Liver (tissue), 9 donors: ENCODE data around the gene MED28. TPM values are rescaled to one million over a fixed set of nuclear protein-coding genes. Genes with fewer than 3 reads are reported as not detected.

ENCODE experiments used
- DNase-seq: peaks from one replicate; pipeline ENCODE4 v3.0.0-alpha.2; 2017; ENCODE audit warnings: low spot score
- H3K27ac ChIP-seq, 2 donors: one replicate each; pipeline ENCODE4 v1.7.0; 2013; ENCODE audit warnings: inconsistent platforms in 2 of 2, low read length in 2 of 2, control low read depth in 1 of 2, low read depth in 1 of 2, mild to moderate bottlenecking in 1 of 2
- H3K27me3 ChIP-seq, 4 donors: one replicate each; pipeline versions ENCODE4 v1.6.1 to v1.7.0; 2013; ENCODE audit warnings: low read length in 3 of 4, inconsistent platforms in 1 of 4, mild to moderate bottlenecking in 1 of 4, moderate library complexity in 1 of 4; ENCODE audit not compliant: control insufficient read depth in 4 of 4, insufficient read depth in 4 of 4
- H3K36me3 ChIP-seq, 4 donors: one replicate each; pipeline versions ENCODE4 v1.6.1 to v1.7.0; 2013; ENCODE audit warnings: low read length in 3 of 4, mild to moderate bottlenecking in 3 of 4, low read depth in 1 of 4, moderate library complexity in 1 of 4; ENCODE audit not compliant: control insufficient read depth in 4 of 4, insufficient read depth in 3 of 4
- H3K4me1 ChIP-seq, 4 donors: one replicate each; pipeline versions ENCODE4 v1.6.1 to v1.7.0; 2013; ENCODE audit warnings: low read length in 3 of 4, mild to moderate bottlenecking in 3 of 4, moderate library complexity in 1 of 4; ENCODE audit not compliant: control insufficient read depth in 4 of 4, insufficient read depth in 4 of 4
- H3K4me3 ChIP-seq, 3 donors: one replicate each; pipeline versions ENCODE4 v1.6.1 to v1.7.0; 2013; ENCODE audit warnings: low read length in 3 of 3, control low read depth in 1 of 3, low read depth in 1 of 3, mild to moderate bottlenecking in 1 of 3
- H3K9ac ChIP-seq, 2 donors: one replicate each; pipeline ENCODE4 v1.7.0; 2013; ENCODE audit warnings: low read length in 2 of 2, mild to moderate bottlenecking in 2 of 2, moderate library complexity in 2 of 2, control low read depth in 1 of 2, low read depth in 1 of 2
- H3K9me3 ChIP-seq, 4 donors: one replicate each; pipeline versions ENCODE4 v1.6.1 to v1.7.0; 2013; ENCODE audit warnings: low read length in 3 of 4; ENCODE audit not compliant: control insufficient read depth in 4 of 4
- ATF3 ChIP-seq: IDR thresholded peaks from 2 replicates; pipeline ENCODE4 v1.6.1; 2016; ENCODE audit warnings: antibody characterized with exemption
- CTCF ChIP-seq: fragments of 150-350 bp; IDR thresholded peaks from 2 replicates; pipeline ENCODE4 v1.5.1; 2017; ENCODE audit warnings: improper control_type of control experiment, low read depth, low read length; ENCODE audit not compliant: missing input control
- EGR1 ChIP-seq, 2 donors: IDR thresholded peaks; 2 replicates each; pipeline ENCODE4 v1.6.1; 2016 to 2018; ENCODE audit warnings: antibody characterized with exemption in 2 of 2, low read depth in 2 of 2
- FOXA1 ChIP-seq: IDR thresholded peaks from 2 replicates; pipeline ENCODE4 v1.6.1; 2016; ENCODE audit warnings: antibody characterized with exemption
- FOXA2 ChIP-seq: IDR thresholded peaks from 2 replicates; pipeline ENCODE4 v1.6.1; 2016; ENCODE audit warnings: antibody characterized with exemption
- GABPA ChIP-seq, 2 donors: IDR thresholded peaks in 1 of 2; conservative IDR thresholded peaks in 1 of 2; 2 replicates each; pipeline ENCODE4 v1.6.1; 2016; ENCODE audit warnings: antibody characterized with exemption in 2 of 2, mild to moderate bottlenecking in 1 of 2, moderate library complexity in 1 of 2
- HNF4A ChIP-seq, 2 donors: conservative IDR thresholded peaks; 2 replicates each; pipeline ENCODE4 v1.6.1; 2016; ENCODE audit warnings: antibody characterized with exemption in 2 of 2, mild to moderate bottlenecking in 2 of 2
- HNF4G ChIP-seq: IDR thresholded peaks from 2 replicates; pipeline ENCODE4 v1.6.1; 2016; ENCODE audit warnings: antibody characterized with exemption
- JUND ChIP-seq, 2 donors: IDR thresholded peaks; 2 replicates each; pipeline ENCODE4 v1.6.1; 2016; ENCODE audit warnings: antibody characterized with exemption in 2 of 2
- MAX ChIP-seq: IDR thresholded peaks from 2 replicates; pipeline ENCODE4 v1.6.1; 2016; ENCODE audit warnings: antibody characterized with exemption
- NR2F2 ChIP-seq: IDR thresholded peaks from 2 replicates; pipeline ENCODE4 v1.6.1; 2016; ENCODE audit warnings: antibody characterized with exemption
- REST ChIP-seq: IDR thresholded peaks from 2 replicates; pipeline ENCODE4 v1.6.1; 2016; ENCODE audit warnings: antibody characterized with exemption, mild to moderate bottlenecking
- RXRA ChIP-seq, 2 donors: IDR thresholded peaks; 2 replicates each; pipeline ENCODE4 v1.6.1; 2017 to 2018; ENCODE audit warnings: antibody characterized with exemption in 2 of 2, mild to moderate bottlenecking in 1 of 2
- SP1 ChIP-seq: IDR thresholded peaks from 2 replicates; pipeline ENCODE4 v1.6.1; 2018; ENCODE audit warnings: antibody characterized with exemption, mild to moderate bottlenecking
- TAF1 ChIP-seq: conservative IDR thresholded peaks from 2 replicates; pipeline ENCODE4 v1.6.1; 2016; ENCODE audit warnings: antibody characterized with exemption, mild to moderate bottlenecking
- YY1 ChIP-seq: IDR thresholded peaks from 2 replicates; pipeline ENCODE4 v1.6.1; 2016; ENCODE audit warnings: antibody characterized with exemption, mild to moderate bottlenecking
- ZBTB33 ChIP-seq: IDR thresholded peaks from 2 replicates; pipeline ENCODE4 v1.6.1; 2016; ENCODE audit warnings: antibody characterized with exemption
- WGBS: extraction: QIAGEN DNeasy Blood & Tissue Kit; methylation state at CpG from one replicate; pipeline ENCODE4 v1.1.7; 2013; 5-methylcytosine and 5-hydroxymethylcytosine counted together
- polyA plus RNA-seq, 2 donors: library from polyadenylated mRNA; stranded (reverse) in 1 of 2; unstranded in 1 of 2; fragments of 200-250 nt in 1 of 2; fragments of >200 nt in 1 of 2; fragmentation: Nextera tagmentation in 1 of 2; extraction: Ambion mirVana in 1 of 2; gene quantifications; one replicate each; pipeline versions ENCODE4 v1.2.1 to v1.2.3, GENCODE V29; 2013 to 2015
- total RNA-seq, 2 donors: library from RNA; depleted of rRNA; stranded (reverse); fragments of >200 nt; gene quantifications; one replicate each; pipeline ENCODE4 v1.2.3, GENCODE V29; 2014
- donor health status: healthy.
- donor health status: healthy.
- donor health status: healthy.
- donor health status: healthy.
- donor health status: healthy.

The MED28 gene
- total and polyA plus RNA-seq, 4 donors, result 6.3 to 26.8 (median 9.1) TPM

GRCh38 chr4:17580969-17581368, 33.5 kb upstream of the MED28 start:
- Histone ChIP-seq H3K36me3 (peaks cover 4 to 49% (median 44%) of the 10 kb centered on the region in 4 donors), H3K9me3 (no peaks in the 10 kb centered on the region), H3K27me3 (no peaks in the 10 kb centered on the region), H3K27ac (peak overlapping the region; percentile 62 to 72), H3K4me3 (no peak overlapping the region), H3K4me1 (peaks cover 2 to 45% (median 26%) of the 10 kb centered on the region in 4 donors), H3K9ac (no peak overlapping the region)
- DNase-seq, result no peak
- WGBS, result 68% methylated on average over 7 of the region's 7 CpGs
- TF ChIP-seq CTCF (no peak), MAX (no peak), RXRA (IDR thresholded peaks at IDR 0.05) (no peak), NR2F2 (no peak), TAF1 (no peak), HNF4G (no peak), SP1 (no peak), ATF3 (no peak), FOXA1 (no peak), REST (no peak), ZBTB33 (no peak), HNF4A (conservative IDR thresholded peaks at IDR 0.05) (no peak), YY1 (no peak), EGR1 (IDR thresholded peaks at IDR 0.05; ENCODE audit: low read depth in 2 of 2) (no peak), GABPA (IDR thresholded peaks at IDR 0.05 in 1 of 2, conservative IDR thresholded peaks at IDR 0.05 in 1 of 2) (no peak), FOXA2 (no peak), JUND (IDR thresholded peaks at IDR 0.05) (no peak)
